DND-41 (cell line): ENCODE measurements around the gene CCDC83.
"Not testable (repeated sequence)": the region's sequence is repeated elsewhere in the genome, so short reads cannot be mapped to it uniquely, and the experiment has no call there.

ENCODE experiments used
- EZH2 ChIP-seq: IDR thresholded peaks from 3 replicates; pipeline ENCODE4 v1.6.1; 2012; ENCODE audit warnings: borderline replicate concordance, low read depth, mild to moderate bottlenecking, moderate library complexity, low read length, inconsistent platforms; ENCODE audit not compliant: severe bottlenecking
- TF ChIP-seq, protein P1 (sequence below): IDR thresholded peaks from 2 replicates; pipeline ENCODE4 v1.5.1; 2012; ENCODE audit warnings: borderline replicate concordance, low read length, moderate library complexity, mild to moderate bottlenecking; ENCODE audit not compliant: poor library complexity, severe bottlenecking; ENCODE audit errors: extremely low read depth

GRCh38 chr11:85852754-85853153, 2.4 kb upstream of the CCDC83 start:
- TF ChIP-seq, protein P1, sequence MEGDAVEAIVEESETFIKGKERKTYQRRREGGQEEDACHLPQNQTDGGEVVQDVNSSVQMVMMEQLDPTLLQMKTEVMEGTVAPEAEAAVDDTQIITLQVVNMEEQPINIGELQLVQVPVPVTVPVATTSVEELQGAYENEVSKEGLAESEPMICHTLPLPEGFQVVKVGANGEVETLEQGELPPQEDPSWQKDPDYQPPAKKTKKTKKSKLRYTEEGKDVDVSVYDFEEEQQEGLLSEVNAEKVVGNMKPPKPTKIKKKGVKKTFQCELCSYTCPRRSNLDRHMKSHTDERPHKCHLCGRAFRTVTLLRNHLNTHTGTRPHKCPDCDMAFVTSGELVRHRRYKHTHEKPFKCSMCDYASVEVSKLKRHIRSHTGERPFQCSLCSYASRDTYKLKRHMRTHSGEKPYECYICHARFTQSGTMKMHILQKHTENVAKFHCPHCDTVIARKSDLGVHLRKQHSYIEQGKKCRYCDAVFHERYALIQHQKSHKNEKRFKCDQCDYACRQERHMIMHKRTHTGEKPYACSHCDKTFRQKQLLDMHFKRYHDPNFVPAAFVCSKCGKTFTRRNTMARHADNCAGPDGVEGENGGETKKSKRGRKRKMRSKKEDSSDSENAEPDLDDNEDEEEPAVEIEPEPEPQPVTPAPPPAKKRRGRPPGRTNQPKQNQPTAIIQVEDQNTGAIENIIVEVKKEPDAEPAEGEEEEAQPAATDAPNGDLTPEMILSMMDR: not testable (repeated sequence)
- TF ChIP-seq EZH2: not testable (repeated sequence)
